ENCODE measurements around the gene LSM7.

The LSM7 gene

DNA sequence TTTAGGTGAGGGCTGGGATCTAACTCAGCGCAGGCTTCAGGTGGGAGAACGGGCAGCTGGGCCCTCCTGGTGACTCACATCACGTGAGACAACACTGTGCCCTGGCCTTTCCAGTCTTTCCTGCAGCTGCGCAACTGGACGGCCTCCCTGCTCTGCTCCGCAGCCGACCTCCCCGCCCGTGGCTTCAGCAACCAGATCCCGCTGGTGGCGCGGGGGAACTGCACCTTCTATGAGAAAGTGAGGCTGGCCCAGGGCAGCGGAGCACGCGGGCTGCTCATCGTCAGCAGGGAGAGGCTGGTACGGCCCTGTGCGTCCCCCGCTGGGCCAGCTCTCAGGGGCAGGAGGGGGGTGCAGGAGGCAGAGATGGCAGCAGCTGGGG lies 8.9 kb upstream of the LSM7 start:
- no peak for DNase-seq (ENCODE audit: low spot score)
- H3K4me3 ChIP-seq (ENCODE audit: severe bottlenecking), result no peak overlapping the region
- TF ChIP-seq, protein P1, sequence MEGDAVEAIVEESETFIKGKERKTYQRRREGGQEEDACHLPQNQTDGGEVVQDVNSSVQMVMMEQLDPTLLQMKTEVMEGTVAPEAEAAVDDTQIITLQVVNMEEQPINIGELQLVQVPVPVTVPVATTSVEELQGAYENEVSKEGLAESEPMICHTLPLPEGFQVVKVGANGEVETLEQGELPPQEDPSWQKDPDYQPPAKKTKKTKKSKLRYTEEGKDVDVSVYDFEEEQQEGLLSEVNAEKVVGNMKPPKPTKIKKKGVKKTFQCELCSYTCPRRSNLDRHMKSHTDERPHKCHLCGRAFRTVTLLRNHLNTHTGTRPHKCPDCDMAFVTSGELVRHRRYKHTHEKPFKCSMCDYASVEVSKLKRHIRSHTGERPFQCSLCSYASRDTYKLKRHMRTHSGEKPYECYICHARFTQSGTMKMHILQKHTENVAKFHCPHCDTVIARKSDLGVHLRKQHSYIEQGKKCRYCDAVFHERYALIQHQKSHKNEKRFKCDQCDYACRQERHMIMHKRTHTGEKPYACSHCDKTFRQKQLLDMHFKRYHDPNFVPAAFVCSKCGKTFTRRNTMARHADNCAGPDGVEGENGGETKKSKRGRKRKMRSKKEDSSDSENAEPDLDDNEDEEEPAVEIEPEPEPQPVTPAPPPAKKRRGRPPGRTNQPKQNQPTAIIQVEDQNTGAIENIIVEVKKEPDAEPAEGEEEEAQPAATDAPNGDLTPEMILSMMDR (IDR thresholded peaks at IDR 0.05; ENCODE audit: poor library complexity, severe bottlenecking), result no peak

DNA sequence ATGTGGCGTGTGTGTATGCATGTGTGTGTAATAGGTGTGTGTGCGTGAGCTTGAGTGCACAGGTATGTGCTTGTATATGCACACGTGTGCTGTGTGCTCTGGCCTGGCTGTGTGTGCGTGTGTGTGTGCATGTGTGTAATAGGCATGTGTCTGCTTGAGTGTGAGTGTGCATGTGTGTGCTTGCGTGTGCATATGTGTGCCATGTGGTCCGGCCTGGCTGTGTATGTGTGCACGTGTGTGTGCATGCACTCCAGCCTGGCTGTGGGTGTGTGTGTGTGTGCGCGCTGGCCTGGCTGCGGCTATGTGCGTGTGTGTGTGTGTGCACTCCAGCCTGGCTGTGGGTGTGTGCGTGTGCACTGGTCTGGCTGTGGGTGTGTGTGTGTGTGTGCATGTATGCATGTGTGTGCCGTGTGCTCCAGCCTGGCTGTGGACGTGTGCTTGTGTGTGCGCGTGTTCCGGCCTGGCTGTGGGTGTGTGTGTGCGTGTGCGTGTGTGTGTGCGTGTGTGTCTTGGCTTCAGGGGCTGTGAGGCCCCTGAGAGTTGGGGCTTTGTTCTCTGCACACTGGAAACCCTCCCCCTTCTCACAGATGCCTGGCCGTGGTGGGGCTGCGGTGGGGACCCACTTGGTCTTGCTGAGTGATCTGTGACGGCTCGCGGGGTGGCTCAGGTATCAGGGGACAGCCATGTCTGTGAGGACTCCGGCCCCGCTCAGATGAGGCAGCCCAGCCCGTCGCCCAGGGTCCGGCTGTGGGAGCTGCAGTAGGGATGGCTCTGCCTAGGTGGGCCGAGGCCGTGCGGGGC lies 8.3 kb upstream of the LSM7 start:
- Histone ChIP-seq H3K4me3 (ENCODE audit: severe bottlenecking) (no peak overlapping the region), H3K9me3 (ENCODE audit: severe bottlenecking) (no peaks in the 10 kb centered on the region), H3K27me3 (ENCODE audit: insufficient read depth, poor library complexity, severe bottlenecking) (no peaks in the 10 kb centered on the region), H3K27ac (ENCODE audit: poor library complexity, severe bottlenecking) (no peak overlapping the region), H3K36me3 (ENCODE audit: low read depth) (0 out of 2 replicates have a peak, but pooled peaks cover 3% of the 10 kb centered on the region), H3K4me1 (ENCODE audit: insufficient read depth, poor library complexity, severe bottlenecking) (no peaks in the 10 kb centered on the region)
- TF ChIP-seq, protein P1 (IDR thresholded peaks at IDR 0.05; ENCODE audit: poor library complexity, severe bottlenecking), result no peak
- ATAC-seq (ENCODE audit: low read depth) (no peak), DNase-seq (ENCODE audit: low spot score) (no peak)

More for the DNA sequence above, 8.9 kb upstream of the LSM7 start:
- Histone ChIP-seq H3K4me1 (ENCODE audit: insufficient read depth, poor library complexity, severe bottlenecking) (no peaks in the 10 kb centered on the region), H3K36me3 (ENCODE audit: low read depth) (0 out of 2 replicates have a peak, but pooled peaks cover 3% of the 10 kb centered on the region), H3K27ac (ENCODE audit: poor library complexity, severe bottlenecking) (no peak overlapping the region), H3K27me3 (ENCODE audit: insufficient read depth, poor library complexity, severe bottlenecking) (no peaks in the 10 kb centered on the region), H3K9me3 (ENCODE audit: severe bottlenecking) (no peaks in the 10 kb centered on the region)
- ATAC-seq (ENCODE audit: low read depth), result no peak

DNA sequence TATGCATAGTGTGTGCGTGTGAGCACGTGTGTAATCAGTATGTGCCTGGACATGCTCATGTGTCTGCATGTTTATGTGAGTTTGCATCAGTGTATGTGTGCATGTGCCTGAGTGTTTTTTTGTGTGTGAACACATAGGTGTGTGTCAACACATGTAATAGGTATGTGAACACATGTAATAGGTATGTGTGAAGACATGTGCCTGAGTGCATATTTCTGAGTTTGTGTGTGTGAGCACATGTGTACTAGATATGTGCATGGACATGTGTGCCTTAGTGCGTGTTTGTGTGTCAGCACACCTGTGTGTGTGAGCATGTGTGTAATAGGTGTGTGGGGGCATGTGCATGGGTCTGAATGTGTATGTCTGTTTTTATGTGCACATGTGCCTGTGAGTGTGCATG lies 7.5 kb upstream of the LSM7 start:
- H3K9me3 ChIP-seq (ENCODE audit: severe bottlenecking), result no peaks in the 10 kb centered on the region
- no peak for ATAC-seq (ENCODE audit: low read depth)
- no peak overlapping the region for H3K27ac ChIP-seq (ENCODE audit: poor library complexity, severe bottlenecking)
- DNase-seq (ENCODE audit: low spot score), result no peak
- no peaks in the 10 kb centered on the region for H3K27me3 ChIP-seq (ENCODE audit: insufficient read depth, poor library complexity, severe bottlenecking)
- H3K36me3 ChIP-seq (ENCODE audit: low read depth), result no peaks in the 10 kb centered on the region
- no peaks in the 10 kb centered on the region for H3K4me1 ChIP-seq (ENCODE audit: insufficient read depth, poor library complexity, severe bottlenecking)
- TF ChIP-seq, protein P1 (IDR thresholded peaks at IDR 0.05; ENCODE audit: poor library complexity, severe bottlenecking), result no peak
- H3K4me3 ChIP-seq (ENCODE audit: severe bottlenecking), result no peak overlapping the region

DNA sequence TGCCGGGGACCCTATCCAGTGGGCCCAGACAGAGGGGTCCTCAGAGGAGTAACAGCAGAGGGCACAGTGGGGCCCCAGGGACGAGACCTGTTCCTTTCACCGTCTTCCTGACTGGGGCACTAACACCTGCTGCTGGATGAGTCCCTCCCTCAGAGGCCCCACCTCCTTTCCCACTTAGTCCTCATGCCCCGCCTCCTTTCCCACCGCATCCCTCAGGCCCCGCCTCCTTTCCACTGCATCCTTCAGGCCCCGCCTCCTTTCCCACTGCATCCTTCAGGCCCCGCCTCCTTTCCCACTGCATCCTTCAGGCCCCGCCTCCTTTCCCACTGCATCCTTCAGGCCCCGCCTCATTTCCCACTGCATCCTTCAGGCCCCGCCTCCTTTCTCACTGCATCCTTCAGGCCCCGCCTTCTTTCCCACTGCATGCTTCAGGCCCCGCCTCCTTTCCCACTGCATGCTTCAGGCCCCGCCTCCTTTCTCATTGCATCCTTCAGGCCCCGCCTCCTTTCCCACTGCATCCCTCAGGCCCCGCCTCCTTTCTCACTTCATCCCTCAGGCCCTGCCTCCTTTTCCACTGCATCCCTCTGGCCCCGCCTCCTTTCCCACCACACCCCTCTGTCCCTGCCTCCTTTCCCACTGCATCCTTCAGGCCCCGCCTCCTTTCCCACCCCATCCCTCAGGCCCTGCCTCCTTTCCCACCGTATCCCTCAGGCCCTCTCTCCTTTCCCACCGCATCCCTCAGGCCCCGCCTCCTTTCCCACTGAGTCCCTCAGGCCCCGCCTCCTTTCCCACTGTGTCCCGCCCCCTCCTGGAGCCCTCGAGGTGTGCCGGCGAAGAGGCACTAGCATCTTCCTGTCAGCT lies 6.8 kb upstream of the LSM7 start:
- TF ChIP-seq, protein P1 (IDR thresholded peaks at IDR 0.05; ENCODE audit: poor library complexity, severe bottlenecking), result no peak
- ATAC-seq (ENCODE audit: low read depth) (no peak), DNase-seq (ENCODE audit: low spot score) (no peak)
- Histone ChIP-seq H3K27ac (ENCODE audit: poor library complexity, severe bottlenecking) (no peak overlapping the region), H3K4me1 (ENCODE audit: insufficient read depth, poor library complexity, severe bottlenecking) (no peaks in the 10 kb centered on the region), H3K36me3 (ENCODE audit: low read depth) (no peaks in the 10 kb centered on the region), H3K4me3 (ENCODE audit: severe bottlenecking) (no peak overlapping the region), H3K27me3 (ENCODE audit: insufficient read depth, poor library complexity, severe bottlenecking) (no peaks in the 10 kb centered on the region), H3K9me3 (ENCODE audit: severe bottlenecking) (no peaks in the 10 kb centered on the region)
